ENCODE results near the gene TEX13D. TPM values are rescaled to one million over a fixed set of nuclear protein-coding genes. Genes with fewer than 3 reads are reported as not detected.
A peak's percentile ranks its signal among the peaks of the same experiment; 100 is the strongest.
"Not testable (repeated sequence)": the region's sequence is repeated elsewhere in the genome, so short reads cannot be mapped to it uniquely, and the experiment has no call there.

Gene TEX13D
- total and polyA plus RNA-seq, 5 donors from 2014 or later: not detected

DNA sequence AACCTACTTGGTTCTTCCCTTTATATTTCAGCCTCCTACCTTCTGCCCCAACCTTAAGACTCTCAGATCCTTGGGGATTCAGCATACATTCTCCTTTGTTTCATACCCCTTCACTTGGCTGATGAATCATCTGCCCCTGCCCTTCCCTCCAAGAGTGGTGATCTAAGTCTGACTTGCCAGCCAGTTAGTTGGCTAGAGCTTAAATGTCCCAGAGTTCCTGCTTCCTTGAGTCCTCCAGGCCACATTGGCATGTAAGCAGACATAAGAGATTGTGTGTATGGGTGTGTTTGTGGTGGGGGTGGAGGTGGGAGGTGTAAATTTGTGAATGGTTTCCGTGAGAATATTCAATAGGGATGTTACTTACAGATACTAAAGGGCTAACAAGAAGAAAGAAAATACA lies 3.7 kb upstream of the TEX13D start:
- ATAC-seq (ENCODE audit: low read depth in 2 of 2) (no peak), DNase-seq (no peak)
- no peaks in the 10 kb centered on the region for H3K27me3 ChIP-seq (ENCODE audit: control insufficient read depth, insufficient read depth, low read length)
- peak overlapping the region in 1 of 3 donors; percentile 16 for H3K27ac Mint-ChIP-seq
- no peaks in the 10 kb centered on the region for H3K4me1 ChIP-seq (ENCODE audit: control insufficient read depth, insufficient read depth, low read length, poor library complexity, severe bottlenecking)
- H3K9me3 Mint-ChIP-seq: no peaks in the 10 kb centered on the region
- H3K4me1 Mint-ChIP-seq: peaks cover 0 to 16% (median 11%) of the 10 kb centered on the region in 4 donors
- no peaks in the 10 kb centered on the region for H3K36me3 Mint-ChIP-seq
- no peak overlapping the region for H3K27ac ChIP-seq (ENCODE audit: insufficient read depth, low read length, poor library complexity, severe bottlenecking)
- no peak overlapping the region for H3K4me3 Mint-ChIP-seq
- no peaks in the 10 kb centered on the region for H3K36me3 ChIP-seq (ENCODE audit: control insufficient read depth, insufficient read depth, low read length)
- no peak overlapping the region for H3K4me3 ChIP-seq (ENCODE audit: low read depth, low read length)
- no peaks in the 10 kb centered on the region for H3K27me3 Mint-ChIP-seq
- H3K9me3 ChIP-seq (ENCODE audit: control insufficient read depth in 2 of 2, low read length in 2 of 2): no peaks in the 10 kb centered on the region

DNA sequence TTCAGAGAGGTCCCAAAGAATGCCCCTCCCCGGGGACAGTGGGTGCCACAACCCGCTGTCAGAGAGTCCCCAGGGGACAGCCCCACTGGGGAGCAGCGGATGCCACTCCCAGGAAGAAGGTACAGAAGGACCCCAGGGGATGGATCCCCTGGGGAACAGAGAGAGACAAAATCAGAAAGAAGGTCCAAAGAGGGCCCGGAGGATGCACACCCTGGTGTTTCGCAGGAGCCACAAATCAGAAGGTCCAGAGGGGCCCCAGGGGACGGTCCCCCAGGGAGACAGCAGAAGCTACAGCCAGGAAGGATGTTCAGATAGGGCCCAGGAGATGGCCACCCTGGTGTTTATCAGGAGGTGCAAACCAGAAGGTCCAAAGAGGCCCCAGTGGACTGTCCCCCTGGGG lies 1.4 kb downstream of the TEX13D start:
- no peak overlapping the region for H3K4me3 Mint-ChIP-seq
- no peaks in the 10 kb centered on the region for H3K36me3 Mint-ChIP-seq
- no peak overlapping the region for H3K4me3 ChIP-seq (ENCODE audit: low read depth, low read length)
- no peak overlapping the region for H3K27ac Mint-ChIP-seq
- H3K4me1 ChIP-seq (ENCODE audit: control insufficient read depth, insufficient read depth, low read length, poor library complexity, severe bottlenecking): no peaks in the 10 kb centered on the region
- no peaks in the 10 kb centered on the region for H3K27me3 ChIP-seq (ENCODE audit: control insufficient read depth, insufficient read depth, low read length)
- DNase-seq: no peak
- H3K9me3 Mint-ChIP-seq: no peaks in the 10 kb centered on the region
- no peak overlapping the region for H3K27ac ChIP-seq (ENCODE audit: insufficient read depth, low read length, poor library complexity, severe bottlenecking)
- no peaks in the 10 kb centered on the region for H3K36me3 ChIP-seq (ENCODE audit: control insufficient read depth, insufficient read depth, low read length)
- peaks cover 0 to 23% (median 12%) of the 10 kb centered on the region in 4 donors for H3K4me1 Mint-ChIP-seq
- H3K9me3 ChIP-seq (ENCODE audit: control insufficient read depth in 2 of 2, low read length in 2 of 2): no peaks in the 10 kb centered on the region
- no peaks in the 10 kb centered on the region for H3K27me3 Mint-ChIP-seq
- no peak for ATAC-seq (ENCODE audit: low read depth in 2 of 2)

DNA sequence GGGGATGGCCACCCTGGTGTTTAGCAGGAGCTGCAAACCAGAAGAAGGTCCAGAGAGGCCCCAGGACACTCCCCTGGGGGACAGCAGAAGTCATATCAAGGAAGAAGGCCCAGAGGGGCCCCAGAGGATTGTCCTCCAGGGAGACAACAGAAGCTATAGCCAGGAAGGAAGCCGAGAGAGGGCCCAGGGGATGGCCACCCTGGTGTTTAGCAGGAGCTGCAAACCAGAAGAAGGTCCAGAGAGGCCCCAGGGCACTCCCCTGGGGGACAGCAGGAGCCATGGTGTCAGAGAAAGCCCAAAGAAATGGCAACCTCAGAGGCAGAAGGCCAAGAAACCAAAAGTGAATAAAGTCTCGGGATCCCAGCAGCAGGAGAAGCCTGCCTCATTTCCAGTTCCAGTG lies 2.1 kb downstream of the TEX13D start:
- ATAC-seq (ENCODE audit: low read depth in 2 of 2); H3K9me3 ChIP-seq (ENCODE audit: control insufficient read depth in 2 of 2, low read length in 2 of 2); H3K27ac Mint-ChIP-seq; H3K27me3 Mint-ChIP-seq; H3K27me3 ChIP-seq (ENCODE audit: control insufficient read depth, insufficient read depth, low read length); H3K4me3 ChIP-seq (ENCODE audit: low read depth, low read length); H3K4me3 Mint-ChIP-seq; DNase-seq; H3K4me1 ChIP-seq (ENCODE audit: control insufficient read depth, insufficient read depth, low read length, poor library complexity, severe bottlenecking); H3K36me3 Mint-ChIP-seq; H3K27ac ChIP-seq (ENCODE audit: insufficient read depth, low read length, poor library complexity, severe bottlenecking); H3K36me3 ChIP-seq (ENCODE audit: control insufficient read depth, insufficient read depth, low read length); H3K9me3 Mint-ChIP-seq: not testable (repeated sequence)
- H3K4me1 Mint-ChIP-seq: peaks cover 0 to 19% (median 12%) of the 10 kb centered on the region in 4 donors

DNA sequence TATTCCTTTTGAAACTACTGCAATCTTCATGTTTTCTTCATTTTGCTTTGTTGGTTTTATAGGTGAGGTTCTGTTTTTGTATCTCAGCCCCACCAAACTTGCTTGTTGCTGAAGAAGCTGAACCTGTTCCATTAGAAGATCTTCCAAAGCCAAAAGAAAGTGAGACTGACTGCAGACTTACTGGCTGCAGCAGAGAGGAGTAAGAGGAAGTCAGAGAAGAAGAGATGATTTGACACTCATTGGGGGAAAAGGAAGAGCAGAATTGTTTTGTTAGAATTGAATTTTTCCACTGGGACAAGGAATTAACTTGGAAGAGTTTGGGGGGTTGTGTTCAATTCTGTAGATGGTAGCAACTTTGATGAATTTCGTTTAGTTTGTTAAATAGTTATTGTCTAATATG lies 3.1 kb downstream of the TEX13D start:
- DNase-seq (no peak), ATAC-seq (ENCODE audit: low read depth in 2 of 2) (no peak)
- no peaks in the 10 kb centered on the region for H3K4me1 ChIP-seq (ENCODE audit: control insufficient read depth, insufficient read depth, low read length, poor library complexity, severe bottlenecking)
- Mint-ChIP-seq H3K27me3 (no peaks in the 10 kb centered on the region), H3K27ac (peak overlapping the region in 2 of 3 donors; percentile 2 to 43), H3K4me1 (peaks cover 0 to 14% (median 8%) of the 10 kb centered on the region in 4 donors), H3K9me3 (no peaks in the 10 kb centered on the region), H3K4me3 (no peak overlapping the region), H3K36me3 (no peaks in the 10 kb centered on the region)
- no peaks in the 10 kb centered on the region for H3K36me3 ChIP-seq (ENCODE audit: control insufficient read depth, insufficient read depth, low read length)
- H3K4me3 ChIP-seq (ENCODE audit: low read depth, low read length): no peak overlapping the region
- H3K27ac ChIP-seq (ENCODE audit: insufficient read depth, low read length, poor library complexity, severe bottlenecking): no peak overlapping the region
- no peaks in the 10 kb centered on the region for H3K9me3 ChIP-seq (ENCODE audit: control insufficient read depth in 2 of 2, low read length in 2 of 2)
- no peaks in the 10 kb centered on the region for H3K27me3 ChIP-seq (ENCODE audit: control insufficient read depth, insufficient read depth, low read length)

DNA sequence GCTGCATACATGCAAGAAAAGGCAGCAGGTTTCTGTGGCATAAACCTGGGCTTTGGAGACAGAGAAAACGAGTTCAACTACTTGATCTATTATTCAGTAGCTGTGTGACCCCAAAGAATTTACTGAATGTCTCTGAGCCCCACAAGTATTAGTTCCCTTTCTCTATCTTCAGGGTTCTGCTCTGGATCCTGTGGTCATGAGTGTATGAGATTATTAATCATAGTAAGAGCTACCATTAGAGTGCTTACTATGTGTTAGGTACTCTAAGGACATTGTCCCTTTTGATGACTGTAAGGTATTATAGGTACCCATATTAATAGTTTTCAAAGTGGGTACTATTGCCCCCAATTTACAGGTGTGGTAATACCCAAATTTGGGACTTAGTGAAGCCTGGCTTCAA lies 5.5 kb downstream of the TEX13D start:
- DNase-seq (no peak), ATAC-seq (ENCODE audit: low read depth in 2 of 2) (no peak)
- Mint-ChIP-seq H3K9me3 (no peaks in the 10 kb centered on the region), H3K4me1 (peaks cover 4 to 26% (median 19%) of the 10 kb centered on the region in 4 donors), H3K27me3 (no peaks in the 10 kb centered on the region), H3K4me3 (no peak overlapping the region), H3K36me3 (no peaks in the 10 kb centered on the region), H3K27ac (no peak overlapping the region)
- Histone ChIP-seq H3K4me1 (ENCODE audit: control insufficient read depth, insufficient read depth, low read length, poor library complexity, severe bottlenecking) (peaks cover 14% of the 10 kb centered on the region), H3K4me3 (ENCODE audit: low read depth, low read length) (no peak overlapping the region), H3K9me3 (ENCODE audit: control insufficient read depth in 2 of 2, low read length in 2 of 2) (no peaks in the 10 kb centered on the region), H3K36me3 (ENCODE audit: control insufficient read depth, insufficient read depth, low read length) (no peaks in the 10 kb centered on the region), H3K27me3 (ENCODE audit: control insufficient read depth, insufficient read depth, low read length) (no peaks in the 10 kb centered on the region), H3K27ac (ENCODE audit: insufficient read depth, low read length, poor library complexity, severe bottlenecking) (no peak overlapping the region)

DNA sequence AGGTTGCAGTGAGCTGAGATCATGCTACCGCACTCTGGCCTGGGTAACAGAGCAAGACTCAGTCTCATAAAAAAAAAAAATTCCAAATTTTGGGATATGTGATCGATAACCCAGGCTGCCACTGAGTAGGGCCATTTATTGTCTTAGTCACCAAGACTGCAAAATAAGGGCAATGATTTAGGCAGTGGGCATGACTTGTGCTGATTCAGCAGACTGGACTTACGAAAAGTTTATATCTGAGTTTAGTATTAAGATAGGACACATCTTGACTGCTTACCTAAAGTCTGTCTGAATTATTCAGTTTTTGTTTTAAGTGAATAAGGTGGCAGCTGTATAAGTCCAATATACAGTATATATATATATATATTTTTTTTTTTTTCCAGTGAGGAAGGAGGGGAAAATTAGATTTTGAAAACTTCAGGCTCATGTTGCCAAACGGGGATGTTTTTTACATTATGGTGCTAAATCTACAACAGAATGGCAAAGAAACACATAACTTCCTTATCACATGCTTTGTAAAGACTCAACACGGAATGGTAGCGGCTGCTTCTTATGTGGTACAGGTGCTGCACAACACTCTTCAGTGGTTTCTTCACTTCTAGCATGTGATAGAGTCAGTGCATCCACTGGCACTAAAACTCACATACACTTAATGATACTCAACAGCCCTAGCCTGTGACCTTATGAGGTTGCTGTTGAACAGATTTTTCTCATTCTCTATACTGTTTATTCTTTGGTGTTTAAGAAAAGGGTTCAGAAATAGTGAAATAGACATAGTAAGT lies 6.5 kb downstream of the TEX13D start:
- no peaks in the 10 kb centered on the region for H3K27me3 ChIP-seq (ENCODE audit: control insufficient read depth, insufficient read depth, low read length)
- ATAC-seq (ENCODE audit: low read depth in 2 of 2) (peak; percentile 54 to 63), DNase-seq (peak in 2 of 3 donors; percentile 22 to 43)
- peaks cover 22% of the 10 kb centered on the region for H3K4me1 ChIP-seq (ENCODE audit: control insufficient read depth, insufficient read depth, low read length, poor library complexity, severe bottlenecking)
- no peak overlapping the region for H3K27ac ChIP-seq (ENCODE audit: insufficient read depth, low read length, poor library complexity, severe bottlenecking)
- Mint-ChIP-seq H3K27me3 (no peaks in the 10 kb centered on the region), H3K27ac (no peak overlapping the region), H3K4me3 (no peak overlapping the region), H3K9me3 (no peaks in the 10 kb centered on the region), H3K36me3 (no peaks in the 10 kb centered on the region), H3K4me1 (peaks cover 8 to 34% (median 23%) of the 10 kb centered on the region in 4 donors)
- no peaks in the 10 kb centered on the region for H3K9me3 ChIP-seq (ENCODE audit: control insufficient read depth in 2 of 2, low read length in 2 of 2)
- H3K4me3 ChIP-seq (ENCODE audit: low read depth, low read length): no peak overlapping the region
- H3K36me3 ChIP-seq (ENCODE audit: control insufficient read depth, insufficient read depth, low read length): no peaks in the 10 kb centered on the region

DNA sequence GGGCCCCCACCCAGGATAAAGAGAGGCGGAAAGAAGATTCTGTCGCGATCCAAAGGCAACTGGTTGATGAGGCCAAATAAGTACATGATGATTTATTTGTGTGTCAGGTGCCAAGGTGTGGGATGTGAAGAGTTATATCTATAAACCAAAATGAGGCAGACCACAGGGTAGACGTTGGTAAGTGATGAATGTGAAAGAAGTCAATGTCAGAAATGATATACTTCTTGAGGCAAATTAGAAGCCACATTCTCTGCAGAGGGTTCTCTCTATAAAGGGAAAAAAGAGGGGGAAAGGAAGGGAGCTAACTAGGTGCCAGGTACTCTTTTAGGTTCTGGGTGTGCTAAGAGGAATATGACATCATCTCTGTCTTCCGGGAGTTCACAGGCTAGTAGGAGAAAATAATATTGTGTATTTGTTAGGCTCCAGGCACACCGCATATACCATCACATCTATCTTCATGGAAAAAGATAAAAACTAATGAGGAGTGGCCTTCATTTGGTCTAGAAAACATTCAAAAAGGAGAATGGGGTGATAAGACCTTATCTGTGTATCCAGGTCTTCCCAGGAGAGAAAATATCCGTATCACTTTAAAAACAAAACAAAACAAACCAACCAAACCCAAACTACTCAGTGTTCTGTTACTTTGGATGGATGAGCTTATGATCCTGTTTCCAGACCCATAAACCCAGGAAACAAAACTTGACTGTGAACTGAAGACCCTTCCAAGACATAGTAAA lies 9.1 kb downstream of the TEX13D start:
- Histone ChIP-seq H3K4me1 (ENCODE audit: control insufficient read depth, insufficient read depth, low read length, poor library complexity, severe bottlenecking) (peaks cover 34% of the 10 kb centered on the region), H3K4me3 (ENCODE audit: low read depth, low read length) (peak overlapping the region; percentile 79), H3K9me3 (ENCODE audit: control insufficient read depth in 2 of 2, low read length in 2 of 2) (no peaks in the 10 kb centered on the region), H3K36me3 (ENCODE audit: control insufficient read depth, insufficient read depth, low read length) (no peaks in the 10 kb centered on the region), H3K27ac (ENCODE audit: insufficient read depth, low read length, poor library complexity, severe bottlenecking) (peak overlapping the region; percentile 74), H3K27me3 (ENCODE audit: control insufficient read depth, insufficient read depth, low read length) (no peaks in the 10 kb centered on the region)
- peak overlapping the region in 2 of 4 donors; percentile 79 to 92 for H3K4me3 Mint-ChIP-seq
- H3K36me3 Mint-ChIP-seq: no peaks in the 10 kb centered on the region
- H3K4me1 Mint-ChIP-seq: peaks cover 8 to 52% (median 34%) of the 10 kb centered on the region in 4 donors
- DNase-seq: no peak
- H3K9me3 Mint-ChIP-seq: no peaks in the 10 kb centered on the region
- no peak for ATAC-seq (ENCODE audit: low read depth in 2 of 2)
- peak overlapping the region; percentile 83 to 92 (median 86) for H3K27ac Mint-ChIP-seq
- H3K27me3 Mint-ChIP-seq: no peaks in the 10 kb centered on the region
